ENCODE measurements around the gene MYLK2.

The MYLK2 gene

DNA sequence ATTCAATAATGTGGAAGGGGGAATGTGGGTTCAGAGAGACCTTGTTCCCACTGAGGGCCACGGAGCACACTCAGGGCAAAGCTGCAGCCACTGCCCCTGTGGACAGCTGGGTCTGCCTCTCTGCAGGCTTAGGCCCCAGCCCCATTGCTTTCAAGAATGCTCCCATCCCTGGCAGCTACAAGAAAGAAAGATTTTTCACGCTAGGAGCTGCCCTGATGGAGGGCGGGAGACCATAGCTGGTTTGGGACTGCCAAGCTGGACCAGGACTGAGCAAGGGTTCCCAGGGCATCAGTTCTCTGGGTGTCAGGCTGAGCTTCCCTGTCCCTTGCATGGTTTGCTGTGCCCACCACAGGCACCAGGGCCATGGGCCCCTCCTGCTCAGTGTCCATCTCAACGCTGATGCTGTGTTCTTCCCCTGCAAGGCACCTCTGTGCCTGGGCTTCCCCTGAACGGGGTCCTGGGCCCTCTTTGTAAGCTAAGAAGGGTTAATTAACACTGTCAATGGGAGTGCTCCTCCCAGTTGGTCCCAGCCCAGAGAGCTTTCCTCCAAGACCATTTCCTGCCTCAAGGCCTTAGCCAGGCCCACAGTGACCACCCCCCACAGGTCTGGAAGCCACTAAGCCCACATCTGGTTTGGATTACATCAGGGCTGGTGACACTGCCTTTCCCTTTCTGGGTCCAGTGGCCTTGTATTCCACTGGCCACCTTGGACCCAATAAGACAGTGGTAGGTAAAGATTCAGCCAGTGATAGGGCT, 17.9 kb downstream of the MYLK2 start:
- no peak for DNase-seq

DNA sequence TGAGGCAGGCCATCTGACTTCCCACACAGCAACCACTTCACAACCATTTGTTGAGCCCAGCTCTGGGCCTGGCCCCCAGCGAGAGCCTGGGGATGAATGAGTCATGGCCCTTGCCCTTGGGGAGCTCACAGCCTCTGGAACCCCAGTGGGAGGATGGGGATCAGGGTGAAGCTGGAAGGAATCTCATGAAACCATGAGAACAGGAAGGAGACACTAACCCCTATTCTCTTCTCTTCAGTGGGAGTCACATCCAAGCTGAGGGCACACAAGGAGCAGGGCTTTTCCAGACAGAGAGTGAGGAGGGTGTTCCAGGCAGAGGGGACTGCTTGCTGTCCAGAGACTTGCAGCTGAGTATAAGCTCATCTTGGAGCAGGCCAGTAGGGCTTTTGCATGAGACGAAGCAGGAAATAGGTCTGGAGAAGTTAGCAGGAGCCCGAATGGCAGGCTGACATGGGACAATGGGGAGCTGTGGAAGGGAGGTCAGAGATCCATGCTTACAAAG, 18.8 kb downstream of the MYLK2 start:
- no peak for DNase-seq

- no peak for DNase-seq
Observed at GRCh38 chr20:31838646-31839292, 19.6 kb downstream of the MYLK2 start.

DNA sequence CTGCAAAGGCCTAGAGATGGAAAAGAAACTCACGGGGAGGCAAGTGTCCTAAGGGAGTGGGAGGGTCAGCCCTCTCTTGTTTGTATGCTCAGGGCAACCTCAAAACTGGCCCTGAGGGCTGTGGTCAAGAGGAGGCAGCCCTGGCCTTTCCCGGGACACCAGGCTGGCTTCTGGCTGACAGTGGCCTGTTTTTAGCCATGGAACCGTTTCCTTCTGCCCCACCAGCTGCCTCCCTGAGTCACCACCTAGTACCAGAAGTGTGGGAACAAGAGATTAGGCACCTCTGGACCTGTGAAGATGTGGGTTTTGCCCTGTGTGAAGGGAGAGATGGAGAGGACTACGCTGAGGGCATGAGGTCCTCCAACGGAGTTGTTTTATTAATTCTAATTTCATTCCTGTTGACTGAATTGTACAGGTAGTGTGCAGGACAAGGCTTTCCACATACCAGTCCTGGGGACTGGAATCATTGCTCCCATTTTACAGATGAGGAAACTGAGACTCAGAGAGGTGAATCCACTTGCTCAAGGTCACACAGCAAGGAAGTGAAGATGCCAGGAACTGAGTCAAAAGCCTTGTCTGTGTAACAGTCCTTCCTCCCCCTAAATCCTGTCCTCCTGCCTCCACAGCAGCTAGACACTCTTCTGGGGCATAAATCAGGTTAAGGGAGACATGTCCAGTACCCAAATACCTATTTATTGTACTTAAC, 20.8 kb downstream of the MYLK2 start:
- no peak for DNase-seq

DNA sequence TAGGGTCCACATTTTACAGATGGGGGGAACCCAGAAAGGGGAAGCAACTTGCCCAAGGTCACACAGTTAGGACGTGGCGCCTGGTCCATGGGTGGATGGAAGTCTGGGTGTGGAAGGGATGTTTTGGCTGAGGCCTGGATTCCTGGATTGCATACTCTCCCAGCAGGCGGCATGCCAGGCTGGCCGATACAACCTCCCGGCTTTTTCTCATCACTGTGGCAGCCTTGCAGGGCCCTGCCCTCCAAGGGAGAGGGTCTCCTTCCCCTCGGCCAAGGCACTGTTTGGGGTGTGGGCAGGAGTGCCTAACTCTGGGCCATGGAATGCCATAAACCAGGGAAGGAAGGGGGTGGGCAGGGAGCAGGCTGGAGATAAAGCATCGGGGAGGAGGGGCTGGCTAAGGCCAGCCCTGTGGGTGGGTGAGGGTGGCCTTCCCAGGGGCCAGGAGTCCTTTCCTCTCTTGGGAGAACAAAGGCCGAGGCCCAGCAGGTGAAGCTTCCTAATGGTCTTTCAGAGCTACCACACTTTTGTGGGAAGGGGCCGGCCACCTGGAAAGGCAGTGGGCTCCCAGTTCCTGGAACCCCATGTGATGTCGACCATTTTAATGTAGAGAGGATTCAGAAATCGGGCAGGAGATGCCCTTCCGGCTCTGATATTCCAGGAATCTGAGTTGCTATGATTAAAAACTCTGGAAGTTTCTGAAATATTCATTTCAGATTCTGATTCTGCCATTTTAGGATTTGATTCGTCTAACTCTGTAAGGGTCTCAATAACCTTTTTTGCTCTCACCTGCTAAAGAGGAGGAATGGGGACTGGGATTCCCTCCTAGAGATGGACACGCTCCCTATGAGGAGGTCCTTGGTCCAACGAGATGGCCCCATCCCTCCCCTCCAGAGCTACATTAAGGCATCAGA, 22.0 kb downstream of the MYLK2 start:
- DNase-seq = no peak

DNA sequence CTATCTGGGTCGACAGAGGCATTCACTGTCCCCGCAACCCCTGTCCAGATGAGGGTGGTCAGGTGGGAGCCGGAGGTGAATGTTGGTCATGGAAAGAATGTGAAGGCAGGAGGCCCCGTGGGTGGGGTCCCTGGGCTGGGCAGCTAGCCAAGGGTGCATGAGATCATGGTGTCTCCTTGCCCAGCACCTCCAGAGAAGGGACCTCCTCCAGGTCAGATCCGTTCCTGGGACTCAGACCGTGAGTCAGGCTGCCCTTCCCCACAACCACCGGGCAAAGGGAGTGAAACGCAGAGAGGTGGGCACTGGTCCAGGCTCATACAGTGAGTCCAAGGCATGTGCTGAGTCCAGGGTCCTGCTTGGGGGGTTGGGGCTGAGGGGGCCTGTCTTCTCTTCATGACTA, 22.8 kb downstream of the MYLK2 start:
- DNase-seq = no peak

DNA sequence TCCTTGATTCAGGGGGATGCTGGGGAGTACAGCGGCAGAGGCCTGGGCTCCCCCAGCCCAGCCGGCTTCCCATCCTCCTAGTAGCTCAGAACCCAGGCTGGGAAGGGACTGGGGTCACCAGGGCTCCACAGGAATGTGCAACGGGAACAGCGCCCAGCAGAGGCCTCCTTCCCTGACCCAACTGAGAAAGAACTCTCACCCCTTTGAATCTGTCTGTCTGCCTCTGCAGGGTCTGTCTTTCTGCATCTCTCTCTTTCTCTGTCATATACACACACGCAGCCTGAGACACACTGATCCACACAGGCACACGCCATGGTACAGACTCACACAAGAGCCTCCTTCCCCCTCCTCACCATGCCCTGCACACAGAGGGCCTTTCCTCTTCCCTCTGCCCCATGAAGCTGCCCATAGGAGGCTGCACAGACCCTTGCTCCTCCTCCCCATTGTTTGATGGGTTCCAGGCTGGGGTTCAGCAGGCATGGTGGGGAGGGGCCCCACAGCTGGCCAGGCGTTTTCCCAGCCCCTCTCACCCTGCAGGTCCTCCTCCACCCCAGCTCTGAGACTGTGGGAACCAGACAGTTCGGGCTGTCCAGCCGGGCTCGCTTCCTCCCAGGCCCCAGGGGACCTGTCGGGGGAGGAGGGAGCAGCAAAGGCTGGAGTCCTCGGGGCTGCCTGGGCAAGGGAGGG, 23.5 kb downstream of the MYLK2 start:
- no peak for DNase-seq

DNA sequence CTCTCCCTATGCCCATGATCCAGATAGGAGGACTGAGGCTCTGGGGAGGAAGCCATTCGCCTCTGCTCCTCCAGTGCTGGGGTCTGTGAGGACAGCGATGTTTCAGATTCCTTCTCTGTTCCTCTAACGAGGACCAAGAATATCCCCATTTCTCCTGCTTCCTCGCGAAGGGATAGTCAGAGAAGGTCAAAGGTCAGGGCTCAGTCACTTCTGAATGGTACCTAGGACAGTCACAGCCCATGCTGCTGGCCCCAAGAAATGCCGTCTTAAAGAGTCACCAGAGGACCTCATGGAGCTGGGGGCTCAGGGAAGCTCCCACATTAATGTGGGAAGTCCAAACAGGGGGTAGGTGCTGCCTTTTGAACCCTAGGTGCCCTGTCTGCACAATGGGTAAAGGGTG, 24.1 kb downstream of the MYLK2 start:
- DNase-seq = no peak

DNA sequence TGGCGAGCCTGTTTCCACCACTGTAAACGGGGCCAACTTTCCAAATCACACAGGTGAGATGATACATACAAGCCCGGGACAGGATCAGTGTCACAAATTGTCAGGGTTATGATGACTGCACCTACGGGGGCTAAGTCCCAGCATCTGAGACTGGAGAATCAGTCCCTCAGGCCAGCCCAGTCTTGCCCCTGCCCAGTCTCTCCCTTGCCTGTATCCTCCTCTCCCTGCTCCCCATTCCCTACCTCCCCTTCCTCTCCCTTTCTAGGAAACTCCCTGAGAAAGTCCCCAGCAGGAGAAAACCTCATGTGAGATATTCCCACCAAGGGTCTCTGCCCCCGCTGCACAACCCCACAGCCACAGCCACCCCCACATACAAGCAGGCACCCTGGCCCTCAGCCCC, 24.7 kb downstream of the MYLK2 start:
- DNase-seq = no peak

DNA sequence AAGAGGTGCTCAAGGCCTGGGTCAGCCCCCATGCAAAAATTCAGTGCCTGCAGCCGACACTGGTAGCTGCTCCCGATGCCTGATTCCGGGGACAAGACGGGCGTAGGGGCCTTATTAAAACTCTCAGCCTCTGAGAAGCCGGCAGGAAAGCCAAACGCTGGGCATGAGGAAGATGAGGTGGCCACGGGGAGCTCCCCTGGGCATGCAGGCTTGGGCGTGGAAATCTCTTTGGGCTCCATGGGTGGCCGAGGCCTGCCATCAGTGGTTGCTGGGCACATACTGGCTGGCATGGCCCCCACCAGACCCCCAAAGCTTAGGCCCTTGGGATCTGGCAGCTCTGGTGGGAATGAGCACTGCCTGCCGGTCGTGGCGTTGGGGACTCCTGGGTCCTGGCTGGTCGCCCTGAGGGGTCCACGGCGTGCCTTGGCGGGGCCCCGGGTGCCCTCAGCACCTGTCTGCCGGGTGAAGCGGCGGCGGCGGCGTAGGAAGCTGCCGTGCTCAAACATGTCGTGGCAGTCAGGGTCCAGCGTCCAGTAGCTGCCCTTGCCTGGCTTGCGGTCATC, 25.7 kb downstream of the MYLK2 start:
- DNase-seq = no peak

DNA sequence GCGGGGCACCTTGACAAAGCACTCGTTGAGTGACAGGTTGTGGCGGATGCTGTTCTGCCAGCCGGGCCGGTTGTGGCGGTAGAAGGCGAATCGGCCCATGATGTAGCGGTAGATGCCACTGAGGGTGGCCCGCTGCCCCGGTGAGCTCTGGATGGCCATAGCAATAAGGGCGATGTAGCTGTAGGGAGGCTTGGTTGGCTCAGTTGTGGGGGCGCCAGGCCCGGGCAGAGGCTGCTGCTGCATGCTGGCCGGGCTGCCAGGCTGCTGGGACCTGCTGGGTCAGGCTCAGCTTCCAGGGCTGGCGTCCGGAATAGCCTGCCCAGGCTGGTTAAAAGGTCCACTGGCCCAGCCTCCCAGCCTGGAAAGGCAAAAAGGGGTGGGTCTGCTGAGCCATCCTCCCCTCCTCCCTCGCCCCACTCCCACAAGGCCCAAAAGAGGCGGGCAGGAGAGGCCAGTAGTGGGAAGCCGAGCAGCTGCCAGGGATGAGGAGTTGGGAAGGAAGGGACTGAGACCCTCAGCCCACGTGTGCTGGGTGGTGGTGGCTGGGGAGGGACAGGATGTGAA, 26.2 kb downstream of the MYLK2 start, which contains the start of gene FOXS1:
TSS of gene FOXS1 (minus strand) at position 305 of the 564 bp plus-strand sequence. CDS start at position 243, 62 bp downstream.
- DNase-seq = no peak

DNA sequence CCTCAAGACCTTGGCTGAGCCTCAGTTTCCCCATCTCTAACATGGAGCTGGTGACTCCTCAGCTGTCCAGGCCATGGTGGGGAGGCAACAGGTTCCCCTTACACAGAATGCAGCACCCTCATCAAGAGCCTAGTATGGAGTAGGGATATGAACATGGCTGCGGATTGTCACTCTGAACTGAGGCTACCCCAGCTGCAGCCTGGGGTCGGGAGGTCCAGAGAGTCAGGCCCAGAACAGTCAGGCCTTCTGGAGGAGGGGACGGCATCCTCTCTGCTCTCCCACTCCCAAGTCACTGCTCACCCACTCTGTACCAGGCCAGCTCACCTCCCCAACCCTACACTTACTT, 27.6 kb downstream of the MYLK2 start:
- DNase-seq = no peak

GRCh38 chr20:31848088-31848999, 29.2 kb downstream of the MYLK2 start:
- DNase-seq = no peak

- no peak for DNase-seq
Observed at GRCh38 chr20:31849306-31849930, 30.3 kb downstream of the MYLK2 start.

- DNase-seq = no peak
Observed at GRCh38 chr20:31851240-31851955, 32.2 kb downstream of the MYLK2 start.

- DNase-seq = no peak
Observed at GRCh38 chr20:31853481-31853880, 34.3 kb downstream of the MYLK2 start.

DNA sequence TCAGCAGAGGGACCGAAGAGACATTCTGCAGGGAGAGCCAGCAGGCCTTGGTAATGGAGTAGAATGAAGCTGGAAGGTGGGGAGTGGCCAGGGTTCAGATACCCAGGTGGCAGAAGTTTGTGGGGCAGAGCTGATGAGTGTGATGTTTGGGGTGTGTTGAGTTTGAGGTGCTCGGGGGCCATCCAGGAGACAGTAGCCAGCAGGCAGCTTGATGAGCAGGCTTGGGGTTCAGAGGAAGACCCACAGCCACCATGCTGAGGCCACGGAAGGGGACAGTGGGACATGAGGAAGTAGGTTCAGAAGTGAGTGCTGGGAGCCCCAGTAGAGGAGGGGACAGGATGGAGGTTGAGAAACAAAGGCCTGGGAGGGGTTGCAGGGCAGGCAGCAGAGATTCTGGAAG, 37.4 kb downstream of the MYLK2 start:
- DNase-seq = no peak

DNA sequence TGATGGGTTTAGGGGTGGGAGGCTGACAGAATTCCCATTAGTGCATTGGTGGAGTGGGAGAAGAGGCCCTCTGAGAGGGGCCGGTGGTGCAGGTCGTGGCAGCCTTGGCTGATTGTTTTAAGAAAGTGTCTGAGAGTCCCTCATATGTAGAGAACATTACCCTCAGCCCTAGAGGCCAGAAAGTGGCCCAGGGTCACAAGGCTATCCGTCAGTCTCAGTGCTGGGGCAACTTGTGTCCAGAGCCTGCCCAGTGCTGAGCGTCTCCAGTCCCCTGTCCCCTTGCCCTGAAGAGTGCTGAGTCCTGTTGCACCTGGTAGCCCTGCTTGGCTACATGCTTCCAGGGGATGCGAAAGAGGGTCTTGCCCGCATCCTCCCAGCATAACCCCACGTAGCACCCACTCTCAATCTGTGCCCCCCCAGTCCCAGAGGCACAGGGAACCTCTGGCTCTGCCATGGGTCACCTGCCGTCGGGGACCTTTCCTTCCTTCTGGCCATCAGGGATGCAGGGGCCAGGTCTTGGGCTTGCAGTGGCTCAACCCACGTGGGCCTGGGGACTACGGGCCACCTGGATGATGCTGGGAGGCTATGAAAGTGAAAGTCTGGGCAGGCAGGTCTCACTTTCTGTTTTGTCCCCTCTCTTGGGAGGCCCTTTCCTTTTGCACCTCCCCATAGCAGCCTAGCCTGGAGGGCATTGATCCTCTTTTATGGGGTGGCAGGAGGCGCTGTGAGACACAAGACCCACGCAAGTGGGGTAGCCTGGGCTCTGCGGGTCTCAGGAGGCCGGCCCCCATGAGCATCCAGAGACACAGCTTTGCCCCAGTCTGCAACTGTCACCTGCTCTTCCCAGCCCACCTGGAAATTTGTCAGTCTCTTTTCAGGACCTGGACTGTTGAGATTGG, 39.0 kb downstream of the MYLK2 start:
- no peak for DNase-seq

Measured in CD4-positive, alpha-beta T cell treated with Interleukin-21 for 1 hour (primary cell).